Transverse colon (tissue), 4 donors: Measurements from ENCODE around the gene BCKDHA. TPM values are rescaled to one million over a fixed set of nuclear protein-coding genes. Genes with fewer than 3 reads are reported as not detected.

Experiments
- DNase-seq: peaks from one replicate; pipeline ENCODE4 v3.0.0-alpha.2; 2019
- H3K27ac ChIP-seq, 4 donors: fragments of 200-600 bp; sonication (generic); 2 replicates each; pipeline ENCODE4 v1.5.1; 2016 to 2018; ENCODE audit warnings: inconsistent platforms in 4 of 4
- H3K27me3 ChIP-seq: fragments of 200-600 bp; sonication (generic); 2 replicates; pipeline ENCODE4 v1.5.1; 2017; ENCODE audit warnings: inconsistent platforms
- H3K36me3 ChIP-seq, 4 donors: fragments of 200-600 bp; sonication (generic); 2 replicates each; pipeline ENCODE4 v1.5.1; 2017 to 2019; ENCODE audit warnings: inconsistent platforms in 4 of 4
- H3K4me1 ChIP-seq, 4 donors: fragments of 200-600 bp; sonication (generic); 2 replicates each; pipeline ENCODE4 v1.5.1; 2017 to 2020; ENCODE audit warnings: inconsistent platforms in 4 of 4
- H3K4me3 ChIP-seq, 4 donors: fragments of 200-600 bp; sonication (generic); 1 replicate in 1 of 4; 2 replicates in 3 of 4; pipeline versions ENCODE4 v1.5.1 to v1.6.1; 2017 to 2019; ENCODE audit warnings: inconsistent platforms in 4 of 4
- H3K9me3 ChIP-seq, 2 donors: fragments of 200-600 bp; sonication (generic); 2 replicates each; pipeline ENCODE4 v1.5.1; 2017 to 2019; ENCODE audit warnings: inconsistent platforms in 2 of 2
- EP300 ChIP-seq: sonication (generic); formaldehyde crosslinking; IDR thresholded peaks from one replicate; pipeline ENCODE4 v1.6.1; 2017; ENCODE audit warnings: antibody characterized with exemption, low read depth
- POLR2A ChIP-seq: fragments of 450-650 bp; IDR thresholded peaks from one replicate; pipeline ENCODE4 v1.6.1; 2016; ENCODE audit warnings: antibody characterized with exemption, mild to moderate bottlenecking, moderate library complexity
- POLR2AphosphoS5 ChIP-seq, 3 donors: sonication (generic); formaldehyde crosslinking; IDR thresholded peaks; one replicate each; pipeline ENCODE4 v1.6.1; 2016; ENCODE audit warnings: antibody characterized with exemption in 3 of 3
- WGBS, 2 donors: methylation state at CpG; one replicate each; pipeline ENCODE4 v1.1.5; 2018; ENCODE audit warnings: low coverage in 1 of 2; 5-methylcytosine and 5-hydroxymethylcytosine counted together
- in situ Hi-C, 4 donors: fragments of 200-750 bp; cut with MboI; loops; one replicate each; pipeline versions ENCODE4 v1.15.0 to v1.15.1; 2017; ENCODE audit warnings: low sequenced_read_pairs in 3 of 4, low pct_ligation_motif_present in 1 of 4, low pct_unique_long_range_greater_than_20kb in 1 of 4
- intact Hi-C: fragments of 100-400 bp; cut with DNase I; formaldehyde crosslinking; loops from one replicate; pipeline ENCODE4 v1.15.1; 2023; ENCODE audit warnings: low total_unique reads
- total RNA-seq, 4 donors: library from RNA; depleted of rRNA; stranded (reverse); fragments of >200 nt; gene quantifications; one replicate each; pipeline ENCODE4 v1.1.0, GENCODE V29; 2016
- TF ChIP-seq, protein P1 (sequence below), 5 experiments: fragments of 200-600 bp in 3 of 5; fragments of 450-650 bp in 2 of 5; sonication (generic) in 3 of 5; IDR thresholded peaks; 1 replicate in 2 of 5; 2 replicates in 3 of 5; pipeline ENCODE4 v1.5.1; 2016 to 2017; ENCODE audit warnings: antibody characterized with exemption in 5 of 5, inconsistent platforms in 3 of 5, mild to moderate bottlenecking in 2 of 5, moderate library complexity in 1 of 5

Gene BCKDHA
- total RNA-seq, 4 donors from 2014 or later, result 12.0 to 29.9 (median 20.9) TPM

DNA sequence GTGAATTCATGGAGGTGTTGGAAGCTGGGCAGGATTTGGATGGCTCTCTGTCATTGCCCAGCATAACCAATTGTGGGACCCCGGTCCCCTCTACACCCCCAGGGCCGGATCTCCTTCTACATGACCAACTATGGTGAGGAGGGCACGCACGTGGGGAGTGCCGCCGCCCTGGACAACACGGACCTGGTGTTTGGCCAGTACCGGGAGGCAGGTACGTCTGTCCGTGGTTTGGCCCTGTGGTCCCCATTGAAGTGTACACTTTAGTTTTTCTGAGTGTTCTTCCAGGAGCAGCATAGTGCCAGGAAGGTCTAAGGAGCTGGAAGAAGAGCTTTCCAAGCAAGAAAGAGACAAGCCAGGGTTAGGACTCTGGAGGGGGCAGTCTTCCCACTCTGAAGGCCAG, 16.3 kb downstream of the BCKDHA start:
- DNase-seq, result no peak
- H3K27ac ChIP-seq, result no peak overlapping the region
- in situ Hi-C loops (no loop called here), intact Hi-C loops (no loop called here)
- WGBS, 2 donors, result 95% methylated on average over 10 of the region's 10 CpGs; no CpG with 5 or more reads in 1 of the 2 donors
- TF ChIP-seq POLR2AphosphoS5 (IDR thresholded peaks at IDR 0.05) (no peak), POLR2A (no peak), EP300 (no peak)
- TF ChIP-seq, protein P1, sequence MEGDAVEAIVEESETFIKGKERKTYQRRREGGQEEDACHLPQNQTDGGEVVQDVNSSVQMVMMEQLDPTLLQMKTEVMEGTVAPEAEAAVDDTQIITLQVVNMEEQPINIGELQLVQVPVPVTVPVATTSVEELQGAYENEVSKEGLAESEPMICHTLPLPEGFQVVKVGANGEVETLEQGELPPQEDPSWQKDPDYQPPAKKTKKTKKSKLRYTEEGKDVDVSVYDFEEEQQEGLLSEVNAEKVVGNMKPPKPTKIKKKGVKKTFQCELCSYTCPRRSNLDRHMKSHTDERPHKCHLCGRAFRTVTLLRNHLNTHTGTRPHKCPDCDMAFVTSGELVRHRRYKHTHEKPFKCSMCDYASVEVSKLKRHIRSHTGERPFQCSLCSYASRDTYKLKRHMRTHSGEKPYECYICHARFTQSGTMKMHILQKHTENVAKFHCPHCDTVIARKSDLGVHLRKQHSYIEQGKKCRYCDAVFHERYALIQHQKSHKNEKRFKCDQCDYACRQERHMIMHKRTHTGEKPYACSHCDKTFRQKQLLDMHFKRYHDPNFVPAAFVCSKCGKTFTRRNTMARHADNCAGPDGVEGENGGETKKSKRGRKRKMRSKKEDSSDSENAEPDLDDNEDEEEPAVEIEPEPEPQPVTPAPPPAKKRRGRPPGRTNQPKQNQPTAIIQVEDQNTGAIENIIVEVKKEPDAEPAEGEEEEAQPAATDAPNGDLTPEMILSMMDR (IDR thresholded peaks at IDR 0.05), result no peak
- no peaks in the 10 kb centered on the region for H3K27me3 ChIP-seq
- H3K9me3 ChIP-seq, result no peaks in the 10 kb centered on the region
- H3K4me1 ChIP-seq, result peaks cover 0 to 27% (median 7%) of the 10 kb centered on the region in 4 donors
- peaks cover 0 to 25% (median 4%) of the 10 kb centered on the region in 4 donors for H3K36me3 ChIP-seq
- H3K4me3 ChIP-seq, result no peak overlapping the region

DNA sequence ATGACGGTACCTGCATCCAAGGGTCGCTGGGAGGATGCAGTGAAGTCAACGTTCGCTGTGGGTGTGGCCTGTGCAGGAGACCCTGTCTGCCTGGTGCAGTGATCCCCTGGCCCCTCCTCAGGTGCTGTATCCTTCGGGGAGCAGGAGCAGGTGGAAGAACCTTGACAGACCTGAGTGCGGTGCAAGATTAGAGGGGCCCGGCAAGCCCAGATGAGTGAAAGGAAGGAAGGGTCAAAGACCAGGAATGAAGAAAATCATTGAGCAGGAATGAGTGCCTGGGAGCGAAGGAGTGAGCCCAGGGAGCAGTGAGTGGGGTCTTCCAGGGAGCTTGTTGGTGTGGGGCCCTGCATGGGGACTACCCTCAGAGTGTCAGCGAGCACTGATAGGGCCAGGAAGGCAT, 16.8 kb downstream of the BCKDHA start:
- H3K4me3 ChIP-seq, result no peak overlapping the region
- no peaks in the 10 kb centered on the region for H3K27me3 ChIP-seq
- H3K27ac ChIP-seq, result no peak overlapping the region
- peaks cover 0 to 30% (median 7%) of the 10 kb centered on the region in 4 donors for H3K36me3 ChIP-seq
- intact Hi-C loops, result no loop called here
- TF ChIP-seq EP300 (no peak), POLR2A (no peak)
- TF ChIP-seq, protein P1 (IDR thresholded peaks at IDR 0.05), result no peak
- no peak for DNase-seq
- H3K9me3 ChIP-seq, result no peaks in the 10 kb centered on the region
- WGBS, 2 donors, result 94% methylated on average over 9 of the region's 9 CpGs; no CpG with 5 or more reads in 1 of the 2 donors
- in situ Hi-C loops, result no loop called here
- H3K4me1 ChIP-seq, result peaks cover 0 to 22% (median 2%) of the 10 kb centered on the region in 4 donors

DNA sequence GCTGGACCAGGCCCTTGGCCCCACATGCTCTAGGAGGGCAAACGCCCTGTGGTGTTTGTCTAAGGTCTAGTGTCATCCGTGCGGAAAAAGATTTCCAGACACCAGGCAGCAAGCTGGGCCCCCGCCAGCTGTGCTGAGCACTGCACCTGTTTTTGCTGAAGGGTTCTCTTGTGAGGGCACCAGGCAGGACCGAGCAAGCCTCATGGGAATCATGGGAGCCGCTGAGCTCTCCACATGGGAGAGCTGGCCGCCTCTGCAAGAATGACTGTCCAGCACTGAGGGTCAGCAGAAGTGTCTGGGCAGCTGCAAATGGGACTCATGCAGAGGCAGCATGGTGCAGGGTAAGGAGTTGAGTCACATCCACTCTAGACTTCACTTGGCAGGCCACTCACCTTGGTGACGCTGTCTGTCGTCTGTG, 17.5 kb downstream of the BCKDHA start:
- no peak for DNase-seq
- Histone ChIP-seq H3K27me3 (no peaks in the 10 kb centered on the region), H3K9me3 (no peaks in the 10 kb centered on the region), H3K27ac (peak overlapping the region in 2 of 4 donors; percentile 72 to 73), H3K4me3 (no peak overlapping the region), H3K4me1 (peaks cover 0 to 15% (median 0%) of the 10 kb centered on the region in 4 donors), H3K36me3 (peaks cover 0 to 35% (median 9%) of the 10 kb centered on the region in 4 donors)
- WGBS, 2 donors, result 92% methylated on average over 9 of the region's 9 CpGs; no CpG with 5 or more reads in 1 of the 2 donors
- in situ Hi-C loops, result no loop called here
- TF ChIP-seq EP300 (no peak), POLR2A (no peak), POLR2AphosphoS5 (IDR thresholded peaks at IDR 0.05) (no peak)
- TF ChIP-seq, protein P1 (IDR thresholded peaks at IDR 0.05), result no peak
- intact Hi-C loops, result no loop called here

DNA sequence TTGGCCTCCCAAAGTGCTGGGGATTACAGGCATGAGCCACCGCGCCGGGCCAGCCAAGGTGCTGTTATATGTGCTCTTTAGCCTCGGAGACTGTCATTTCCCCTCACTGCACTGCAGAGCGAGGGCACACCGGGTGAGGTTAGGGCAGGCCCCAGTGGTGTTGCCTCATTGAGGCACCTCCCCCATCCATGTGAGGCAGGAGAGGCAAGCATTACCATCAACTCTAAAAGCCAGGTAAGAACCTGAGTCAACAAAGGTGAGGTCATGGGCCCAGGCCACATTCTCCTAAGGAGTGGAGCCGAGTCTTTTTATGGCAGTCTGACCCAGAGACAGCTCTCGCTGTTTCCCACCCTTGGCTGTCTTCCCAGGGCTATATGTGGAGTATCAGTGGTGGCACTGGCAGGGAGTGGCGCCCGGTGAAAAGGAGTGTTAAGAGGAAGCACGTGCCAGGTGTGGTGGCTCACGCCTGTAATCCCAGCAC, 18.6 kb downstream of the BCKDHA start:
- H3K4me1 ChIP-seq, result peaks cover 3 to 21% (median 7%) of the 10 kb centered on the region in 4 donors
- 46% methylated on average over 12 of the region's 12 CpGs; no CpG with 5 or more reads in 1 of the 2 donors for WGBS, 2 donors
- DNase-seq, result peak; percentile 91
- in situ Hi-C loops, result no loop called here
- intact Hi-C loops, result no loop called here
- H3K27ac ChIP-seq, result peak overlapping the region; percentile 46 to 73 (median 62)
- no peak overlapping the region for H3K4me3 ChIP-seq
- H3K27me3 ChIP-seq, result no peaks in the 10 kb centered on the region
- TF ChIP-seq, protein P1 (IDR thresholded peaks at IDR 0.05), result no peak
- TF ChIP-seq POLR2AphosphoS5 (IDR thresholded peaks at IDR 0.05) (peak; percentile 12 to 74 (median 69)), EP300 (no peak), POLR2A (peak; percentile 38)
- peaks cover 0 to 36% (median 9%) of the 10 kb centered on the region in 4 donors for H3K36me3 ChIP-seq
- H3K9me3 ChIP-seq, result no peaks in the 10 kb centered on the region
